GM18873 (cell line): ENCODE measurements around the gene MMS19.
A peak's percentile ranks its signal among the peaks of the same experiment; 100 is the strongest.
"Not testable (repeated sequence)": the region's sequence is repeated elsewhere in the genome, so short reads cannot be mapped to it uniquely, and the experiment has no call there.

Experiments
- ATAC-seq: cut with Tn5 transposase; IDR thresholded peaks from one replicate; pipeline ENCODE4 v1.9.1; 2021; ENCODE audit warnings: mild to moderate bottlenecking, moderate library complexity, moderate number of reproducible peaks; ENCODE audit not compliant: unreplicated experiment, low FRiP score

MMS19 gene

GRCh38 chr10:97506199-97506991, 8.2 kb upstream of the MMS19 start:
- ATAC-seq: no peak

- ATAC-seq: no peak
Measured at GRCh38 chr10:97505152-97505551, 6.9 kb upstream of the MMS19 start.

- ATAC-seq: no peak
Measured at GRCh38 chr10:97503406-97503805, 5.2 kb upstream of the MMS19 start.

GRCh38 chr10:97502916-97503315, 4.7 kb upstream of the MMS19 start:
- no peak for ATAC-seq

GRCh38 chr10:97500297-97500575, 2.0 kb upstream of the MMS19 start:
- no peak for ATAC-seq

GRCh38 chr10:97499561-97500296, 1.5 kb upstream of the MMS19 start:
- ATAC-seq: no peak

- ATAC-seq: peak; percentile 3
Measured at GRCh38 chr10:97498841-97499560, 779 bp upstream of the MMS19 start, which contains the start of gene UBTD1. Gene UBTD1, plus strand, starts transcription at chr10:97498924. Its CDS starts 280 bp downstream, at chr10:97499204.

GRCh38 chr10:97497572-97498075, 598 bp downstream of the MMS19 start:
- ATAC-seq: no peak

GRCh38 chr10:97494863-97495506, 3.2 kb downstream of the MMS19 start:
- ATAC-seq: no peak

GRCh38 chr10:97494151-97494550, 4.1 kb downstream of the MMS19 start:
- ATAC-seq: no peak

GRCh38 chr10:97490592-97490991, 7.6 kb downstream of the MMS19 start:
- ATAC-seq: no peak

GRCh38 chr10:97485647-97486281, 12.5 kb downstream of the MMS19 start:
- no peak for ATAC-seq

- ATAC-seq: no peak
Measured at GRCh38 chr10:97483921-97484320, 14.3 kb downstream of the MMS19 start.

GRCh38 chr10:97483506-97483905, 14.7 kb downstream of the MMS19 start:
- ATAC-seq: no peak

- ATAC-seq: no peak
Measured at GRCh38 chr10:97482381-97482780, 15.8 kb downstream of the MMS19 start.

GRCh38 chr10:97481071-97481470, 17.2 kb downstream of the MMS19 start:
- ATAC-seq: no peak

GRCh38 chr10:97479939-97480338, 18.3 kb downstream of the MMS19 start:
- no peak for ATAC-seq

GRCh38 chr10:97479410-97479809, 18.8 kb downstream of the MMS19 start:
- ATAC-seq: not testable (repeated sequence)

- no peak for ATAC-seq
Measured at GRCh38 chr10:97475936-97476594, 22.2 kb downstream of the MMS19 start.

GRCh38 chr10:97474918-97475317, 23.3 kb downstream of the MMS19 start:
- no peak for ATAC-seq
